GM18909 (cell line): Measurements from ENCODE around the gene APMAP.

ENCODE experiments used
- ATAC-seq: cut with Tn5 transposase; IDR thresholded peaks from one replicate; pipeline ENCODE4 v1.9.1; 2021; ENCODE audit warnings: mild to moderate bottlenecking; ENCODE audit not compliant: unreplicated experiment, poor library complexity

The APMAP gene

GRCh38 chr20:24992487-24993205, at the start of gene APMAP:
Gene APMAP, minus strand, starts transcription at chr20:24992751. Its CDS starts 63 bp downstream, at chr20:24992688.
- peak; percentile 96 for ATAC-seq

GRCh38 chr20:25041813-25042530, 49.4 kb upstream of the APMAP start:
- no peak for ATAC-seq

DNA sequence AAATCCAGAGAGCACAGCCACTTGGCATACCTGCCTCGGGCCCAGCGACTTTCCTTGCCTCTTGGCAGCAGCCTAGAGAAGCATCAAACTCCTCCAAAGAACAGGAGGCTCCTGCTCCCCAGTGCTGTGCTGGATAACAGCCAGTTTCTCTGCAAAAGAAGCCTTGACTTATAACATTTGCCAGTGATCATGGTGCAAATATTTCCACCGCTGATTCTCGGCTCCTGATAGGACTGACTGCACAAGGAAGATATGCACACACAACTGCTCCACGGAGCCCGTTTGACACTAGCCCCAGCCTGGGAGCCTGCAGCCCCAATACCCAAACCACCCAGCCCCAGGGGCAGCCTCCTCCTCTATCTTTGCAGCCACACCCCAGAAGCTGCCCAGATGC, 47.9 kb upstream of the APMAP start:
- ATAC-seq = no peak

- ATAC-seq = no peak
These were observed 47.3 kb upstream of the APMAP start for GRCh38 chr20:25039697-25040437.

DNA sequence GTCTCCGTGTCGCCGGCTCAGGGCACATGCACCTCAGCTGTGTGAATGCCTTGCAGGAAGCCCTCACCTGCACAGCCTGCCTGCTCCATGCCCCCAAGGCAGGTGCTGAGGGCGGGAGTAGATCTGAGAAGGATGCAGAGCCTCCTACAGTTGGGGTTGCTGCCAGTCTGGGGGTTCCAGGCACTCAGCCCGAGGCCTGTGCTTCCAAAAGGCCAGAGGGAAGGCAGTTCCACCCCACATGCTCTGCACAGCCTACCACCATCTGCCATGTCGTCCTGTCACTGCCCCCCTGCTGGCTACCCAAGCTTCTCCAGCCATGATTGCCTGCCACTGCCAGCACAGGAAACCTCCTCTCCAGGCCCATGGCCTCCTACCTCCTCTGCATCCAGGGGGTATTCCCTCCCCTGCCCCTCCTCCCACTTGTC, 46.1 kb upstream of the APMAP start:
- ATAC-seq = no peak

DNA sequence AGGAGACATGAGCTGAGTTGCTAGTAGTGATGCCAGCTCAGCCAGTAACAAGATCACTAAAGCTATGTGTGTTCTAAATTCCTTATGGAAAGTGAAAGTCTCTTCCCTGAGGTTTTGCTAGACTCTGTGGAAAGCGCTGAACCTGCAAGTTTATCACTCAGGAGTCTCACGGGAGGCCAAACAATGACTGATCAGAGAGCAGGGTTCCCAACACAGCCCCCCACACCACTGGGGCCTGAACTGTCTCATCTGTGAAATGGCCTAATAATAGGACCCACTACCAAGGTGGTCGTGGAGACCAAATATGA, 45.5 kb upstream of the APMAP start:
- no peak for ATAC-seq

DNA sequence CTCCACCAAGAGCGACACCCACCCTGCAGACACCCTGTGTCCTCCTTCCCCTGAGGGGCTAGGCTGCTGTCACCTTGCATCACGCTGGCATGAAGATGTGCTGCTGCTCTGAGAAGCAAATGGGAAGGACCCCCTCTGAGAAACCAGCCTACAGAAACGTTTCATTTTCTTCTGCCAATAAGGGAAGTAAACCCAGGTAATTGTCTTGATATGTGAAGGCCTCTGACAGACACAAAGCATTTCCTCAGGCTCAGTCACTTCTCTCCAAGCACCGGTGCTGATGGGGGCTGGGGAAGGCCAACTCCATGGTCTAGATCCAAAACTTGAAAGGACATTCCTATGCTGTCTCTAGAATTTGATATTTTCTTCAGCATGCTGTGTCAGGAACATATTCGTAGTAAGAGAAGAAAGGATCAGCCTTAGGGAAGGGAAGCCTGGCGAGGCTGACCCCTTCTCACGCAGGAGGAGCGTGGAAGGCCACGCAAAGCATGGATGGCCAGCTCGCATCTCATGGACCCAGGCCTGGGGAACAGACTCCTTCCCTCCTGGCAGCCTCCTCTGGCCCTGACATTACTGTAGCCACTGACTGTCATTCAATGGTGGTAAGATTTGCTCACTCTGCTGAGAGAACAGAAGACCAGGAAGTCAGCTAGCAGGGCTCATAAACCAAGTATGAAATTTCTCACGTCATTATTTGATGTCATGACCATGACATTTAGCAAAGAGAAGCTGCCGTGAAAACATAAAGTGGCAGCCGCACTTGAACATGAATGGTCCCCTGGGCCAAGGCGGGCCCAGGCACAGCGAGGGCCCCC, 44.9 kb upstream of the APMAP start:
- no peak for ATAC-seq

- peak; percentile 26 for ATAC-seq
These were observed 43.9 kb upstream of the APMAP start for GRCh38 chr20:25036331-25036936.

- ATAC-seq = peak; percentile 48
These were observed 43.4 kb upstream of the APMAP start for GRCh38 chr20:25035921-25036320.

DNA sequence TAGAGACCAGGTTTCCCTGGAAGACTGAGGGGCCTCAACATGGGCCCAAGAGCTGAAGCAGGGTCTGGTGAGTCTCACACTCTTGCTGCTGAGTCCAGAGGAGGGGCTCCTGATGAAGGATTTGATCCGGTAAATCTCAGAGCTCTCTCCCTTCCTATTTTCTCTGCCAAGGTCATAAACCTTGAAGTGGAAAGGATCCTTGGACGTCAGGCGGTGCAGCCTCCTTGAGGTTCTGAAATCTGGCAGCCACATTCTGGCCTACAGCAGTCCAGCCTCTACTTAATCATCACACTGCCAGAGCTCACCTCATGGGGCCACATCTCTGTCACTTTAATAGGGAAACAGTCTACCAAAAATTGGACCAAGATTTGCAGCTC, 41.4 kb upstream of the APMAP start:
- ATAC-seq = no peak

GRCh38 chr20:25033265-25033923, 40.8 kb upstream of the APMAP start:
- ATAC-seq = no peak

GRCh38 chr20:25032478-25033264, 40.1 kb upstream of the APMAP start:
- ATAC-seq = no peak

DNA sequence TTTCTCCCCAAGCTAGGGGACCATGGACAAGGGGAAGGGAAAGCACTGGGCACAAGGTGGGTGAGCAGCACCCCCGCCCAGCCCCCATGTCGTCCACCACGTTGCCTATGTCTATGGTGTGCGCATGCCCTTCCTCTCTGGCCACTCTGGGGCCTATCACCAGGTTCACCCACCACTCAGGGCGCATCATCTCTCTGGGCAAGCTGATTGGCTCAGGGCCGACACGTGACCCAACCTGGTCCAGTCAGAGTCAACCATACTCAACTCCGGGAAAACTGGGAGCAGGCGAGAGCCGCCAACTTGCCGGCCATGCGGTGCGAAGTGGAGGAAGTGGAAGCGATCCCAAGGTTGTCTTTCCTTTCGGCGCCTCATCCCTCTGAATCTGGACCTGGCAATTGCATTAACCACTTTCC, 39.5 kb upstream of the APMAP start:
- ATAC-seq = no peak

DNA sequence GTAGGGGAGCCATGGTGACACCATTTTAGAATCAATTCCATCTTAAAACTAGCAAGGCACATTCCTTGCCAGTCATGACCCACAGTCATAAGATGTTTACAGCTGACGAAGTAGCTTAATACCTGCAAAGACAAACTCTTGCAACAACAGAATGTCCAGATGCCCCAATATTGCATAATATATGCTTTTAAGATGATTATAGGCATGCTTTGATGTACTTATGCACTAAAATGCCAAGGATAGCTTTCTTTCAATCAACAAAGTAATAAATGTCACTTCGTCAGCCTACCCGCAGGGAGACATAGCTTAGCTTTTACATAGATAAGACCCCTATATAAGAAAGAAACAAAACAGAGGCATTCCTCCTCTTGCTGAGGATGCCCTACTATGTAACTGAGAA, 38.7 kb upstream of the APMAP start:
- no peak for ATAC-seq

- ATAC-seq = no peak
These were observed 38.2 kb upstream of the APMAP start for GRCh38 chr20:25030649-25031207.

DNA sequence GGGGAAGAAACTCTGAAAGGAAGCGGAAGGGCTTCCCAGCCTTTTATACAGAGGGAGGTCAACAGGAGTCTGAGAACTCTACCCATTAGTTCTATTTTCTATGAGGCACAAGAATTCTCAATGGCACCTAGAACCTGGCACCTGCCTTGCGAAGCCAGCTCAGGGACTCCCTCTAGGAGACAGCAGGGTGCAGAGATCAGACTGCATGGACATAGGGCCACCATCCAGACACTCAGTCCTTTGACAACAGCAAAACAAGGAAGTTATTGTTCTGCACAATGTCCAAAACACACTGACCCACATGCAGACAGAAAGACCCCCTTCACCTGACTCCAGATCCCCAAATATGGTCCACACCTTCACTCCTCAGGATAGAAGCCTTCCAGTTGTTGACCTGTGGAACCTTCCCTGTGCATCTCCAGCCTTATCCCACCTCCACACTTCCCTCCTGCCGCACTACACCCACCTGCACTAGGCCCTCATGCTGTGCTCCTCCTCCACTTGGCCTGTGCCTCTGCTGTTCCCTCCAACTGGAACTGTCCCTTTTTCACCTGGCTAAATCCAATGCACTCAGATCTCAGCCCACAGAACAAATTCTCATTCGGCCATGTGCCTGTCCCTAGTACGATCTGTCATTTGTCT, 37.6 kb upstream of the APMAP start:
- no peak for ATAC-seq

DNA sequence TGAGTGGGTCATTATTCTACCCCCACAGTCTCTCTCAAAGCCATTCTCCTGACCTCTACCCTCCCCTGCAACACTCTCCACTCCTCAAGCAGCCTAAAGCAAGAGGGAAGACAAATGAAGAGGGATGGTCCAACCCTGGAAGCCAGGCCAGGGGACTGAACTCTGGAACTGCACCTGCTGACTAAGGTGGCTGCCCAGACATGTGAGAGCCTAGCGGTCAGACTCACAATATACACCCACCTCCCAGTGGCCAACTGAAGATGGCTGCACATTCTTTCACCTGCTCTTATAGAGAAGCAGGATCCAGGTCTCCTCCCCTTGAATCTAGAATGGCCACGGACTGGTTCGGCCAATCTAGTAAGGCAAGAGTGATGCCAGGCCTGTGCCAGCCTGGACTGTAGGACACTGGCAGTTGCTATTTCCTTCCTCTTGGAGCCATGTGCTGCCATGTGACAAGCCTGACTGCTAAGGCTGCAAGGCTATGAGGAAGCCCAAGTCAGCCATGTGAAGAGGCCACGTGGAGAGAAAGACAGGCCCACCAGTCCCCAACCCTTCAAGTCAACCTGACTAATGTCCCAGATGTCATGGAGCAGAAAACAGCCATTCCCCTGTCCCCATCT, 33.5 kb upstream of the APMAP start:
- no peak for ATAC-seq
